HG02642 (cell line): ENCODE results near the gene YBX1.

Experiments
- ATAC-seq: cut with Tn5 transposase; IDR thresholded peaks from one replicate; pipeline ENCODE4 v1.9.1; 2021; ENCODE audit warnings: mild to moderate bottlenecking; ENCODE audit not compliant: unreplicated experiment, poor library complexity

Gene YBX1

GRCh38 chr1:42733415-42734200 lies 51.4 kb downstream of the YBX1 start:
- no peak for ATAC-seq

- ATAC-seq, result no peak
These were observed 52.2 kb downstream of the YBX1 start for GRCh38 chr1:42734201-42735035.

GRCh38 chr1:42735056-42735455 lies 52.8 kb downstream of the YBX1 start:
- no peak for ATAC-seq

GRCh38 chr1:42735477-42736105 lies 53.4 kb downstream of the YBX1 start:
- no peak for ATAC-seq

GRCh38 chr1:42736152-42736551 lies 53.9 kb downstream of the YBX1 start:
- no peak for ATAC-seq

- ATAC-seq, result no peak
These were observed 54.5 kb downstream of the YBX1 start for GRCh38 chr1:42736571-42737200.

- no peak for ATAC-seq
These were observed 55.0 kb downstream of the YBX1 start for GRCh38 chr1:42737257-42737656.

GRCh38 chr1:42737986-42738677 lies 55.9 kb downstream of the YBX1 start:
- no peak for ATAC-seq

GRCh38 chr1:42738678-42739226 lies 56.5 kb downstream of the YBX1 start:
- ATAC-seq, result no peak

- ATAC-seq, result no peak
These were observed 57.8 kb downstream of the YBX1 start, which contains the start of gene CLDN19 for GRCh38 chr1:42739753-42740700. Gene CLDN19 (minus strand): TSS chr1:42740236. CDS start chr1:42740063, 173 bp downstream.

GRCh38 chr1:42740851-42741580 lies 58.8 kb downstream of the YBX1 start:
- no peak for ATAC-seq

GRCh38 chr1:42741706-42742105 lies 59.5 kb downstream of the YBX1 start:
- ATAC-seq, result no peak

GRCh38 chr1:42742141-42742540 lies 59.9 kb downstream of the YBX1 start:
- no peak for ATAC-seq

- no peak for ATAC-seq
These were observed 60.5 kb downstream of the YBX1 start for GRCh38 chr1:42742617-42743316.

GRCh38 chr1:42743317-42744147 lies 61.3 kb downstream of the YBX1 start:
- no peak for ATAC-seq

- no peak for ATAC-seq
These were observed 61.9 kb downstream of the YBX1 start for GRCh38 chr1:42744148-42744413.

- ATAC-seq, result no peak
These were observed 63.6 kb downstream of the YBX1 start for GRCh38 chr1:42745851-42746250.
